HG03196 (cell line): ENCODE results near the gene PPP1R7.

Experiments
- ATAC-seq: cut with Tn5 transposase; IDR thresholded peaks from one replicate; pipeline ENCODE4 v1.9.1; 2021; ENCODE audit not compliant: unreplicated experiment

The PPP1R7 gene

GRCh38 chr2:241120440-241120839 lies 29.8 kb upstream of the PPP1R7 start:
- ATAC-seq, result no peak

DNA sequence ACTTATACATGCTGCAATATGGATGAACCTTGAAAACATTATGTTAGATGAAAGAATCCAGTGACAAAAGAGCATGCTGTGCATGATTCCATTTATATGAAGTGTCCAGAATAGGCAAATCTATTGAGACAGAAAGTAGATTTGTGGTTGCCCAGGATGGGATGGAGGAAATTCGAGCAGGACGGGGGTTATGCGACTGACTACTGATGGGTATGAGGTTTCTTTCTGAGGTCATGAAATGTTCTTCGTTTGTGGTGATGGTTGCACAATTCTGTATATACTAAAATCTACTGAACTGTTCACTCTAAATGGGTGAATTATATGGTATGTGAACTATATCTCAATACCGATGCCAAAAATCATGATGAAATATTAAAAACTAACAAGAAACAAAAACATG lies 29.3 kb upstream of the PPP1R7 start:
- no peak for ATAC-seq

DNA sequence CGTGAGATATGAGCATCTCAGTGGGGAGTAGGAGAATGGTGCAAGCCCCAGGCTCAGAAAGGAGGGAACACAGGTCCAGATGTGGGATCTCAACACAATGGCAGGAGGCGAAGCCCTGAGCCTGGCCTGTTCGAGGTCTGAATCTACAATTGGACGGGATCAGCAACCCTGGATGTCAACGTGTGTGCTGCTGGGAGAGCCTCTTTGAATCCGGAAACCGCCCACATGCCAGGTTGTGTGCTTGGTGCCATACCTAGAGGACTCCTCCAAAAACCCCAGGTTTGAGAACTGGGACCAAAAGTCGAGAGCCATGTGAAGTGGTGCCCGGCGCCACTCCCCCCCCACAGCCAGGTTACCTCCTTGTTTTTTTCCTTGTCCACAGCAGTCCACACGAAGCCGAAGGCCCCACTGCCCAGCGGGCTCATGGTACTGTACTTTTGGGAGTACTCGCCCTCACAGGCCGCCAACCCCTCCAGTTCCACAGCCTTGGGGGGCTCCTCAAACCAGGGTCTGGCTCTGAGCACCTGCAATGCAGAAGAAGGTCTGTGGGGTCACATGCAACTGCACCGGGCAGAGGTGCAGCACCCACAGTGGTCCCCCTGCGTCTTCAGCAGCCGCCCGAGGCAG lies 27.8 kb upstream of the PPP1R7 start:
- ATAC-seq, result no peak

DNA sequence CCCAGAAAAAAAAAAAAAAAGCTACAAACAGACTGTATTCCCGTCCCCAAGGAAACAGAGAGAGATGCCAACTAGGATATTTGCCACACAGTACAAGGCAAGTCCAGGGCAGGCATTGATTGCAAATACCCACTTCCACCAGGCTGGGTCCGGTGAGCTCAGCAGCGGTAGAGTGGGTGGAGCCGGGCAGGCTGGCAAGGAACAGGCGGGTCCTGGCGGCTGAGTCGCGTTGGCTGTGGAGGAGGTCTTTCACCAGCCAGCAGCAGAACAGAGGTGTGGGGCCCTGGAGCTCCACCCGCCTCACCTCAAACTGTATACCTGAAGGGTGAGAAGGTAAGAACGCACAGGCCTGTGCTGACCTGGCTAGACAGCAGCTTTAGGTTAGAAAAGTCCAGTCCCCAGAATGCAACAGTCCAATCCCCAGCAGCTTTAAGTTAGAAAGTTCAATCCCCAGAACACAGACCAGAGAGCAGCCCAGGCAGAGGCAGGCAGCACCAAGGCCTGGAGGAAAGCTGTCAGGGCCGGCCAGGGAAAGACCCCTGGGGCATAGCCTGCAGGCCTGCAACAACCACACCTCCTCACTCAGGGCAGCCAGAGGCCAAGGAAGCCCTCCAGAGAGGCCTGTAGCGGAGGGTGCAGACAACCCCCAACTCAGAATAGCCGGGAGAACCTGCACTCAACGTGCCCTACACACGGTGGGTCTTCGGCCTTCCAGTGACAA lies 26.3 kb upstream of the PPP1R7 start:
- no peak for ATAC-seq

GRCh38 chr2:241125626-241126025 lies 24.6 kb upstream of the PPP1R7 start:
- no peak for ATAC-seq

DNA sequence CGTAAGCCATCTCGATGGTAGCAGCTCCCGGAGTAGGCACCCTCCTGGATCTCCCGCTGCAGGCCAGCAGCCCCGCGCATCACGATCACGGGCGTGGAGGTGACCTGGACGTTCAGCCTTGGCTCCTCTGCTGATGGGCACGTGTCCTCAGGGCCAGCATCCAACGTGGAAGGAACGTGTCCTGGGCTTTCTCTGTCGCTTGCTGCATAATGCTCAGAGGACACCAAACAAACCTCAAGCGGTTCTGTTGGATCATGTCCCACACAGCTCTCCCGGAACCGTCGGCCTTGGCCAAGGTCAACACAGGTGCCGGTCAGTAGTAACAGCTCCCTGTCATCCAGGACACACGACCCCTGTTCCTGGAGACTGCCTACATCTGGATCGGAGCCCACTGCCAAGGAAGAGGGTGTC lies 24.1 kb upstream of the PPP1R7 start:
- ATAC-seq, result no peak

- no peak for ATAC-seq
Measured at GRCh38 chr2:241126771-241127202, 23.5 kb upstream of the PPP1R7 start.

DNA sequence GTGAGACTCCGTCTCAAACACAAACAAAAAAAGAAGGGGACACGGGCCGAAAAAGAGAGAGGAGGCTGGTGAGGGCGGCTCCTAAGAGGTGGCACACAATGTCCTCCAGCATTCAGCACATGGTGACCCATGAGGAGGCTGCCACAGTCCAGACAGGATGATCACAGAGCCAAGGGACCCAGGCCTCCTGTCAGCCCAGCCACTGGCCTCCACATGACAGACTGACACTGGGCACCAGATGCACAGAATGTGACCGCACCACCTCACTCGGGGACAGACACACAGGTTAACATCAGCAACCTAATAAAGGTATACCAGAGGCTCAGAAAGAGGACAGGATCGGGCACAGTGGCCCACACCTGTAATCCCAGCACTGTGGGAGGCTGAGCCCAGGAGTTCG lies 22.0 kb upstream of the PPP1R7 start:
- no peak for ATAC-seq

- ATAC-seq, result no peak
Measured at GRCh38 chr2:241129086-241129871, 21.0 kb upstream of the PPP1R7 start.

GRCh38 chr2:241130316-241130715 lies 20.0 kb upstream of the PPP1R7 start:
- no peak for ATAC-seq

DNA sequence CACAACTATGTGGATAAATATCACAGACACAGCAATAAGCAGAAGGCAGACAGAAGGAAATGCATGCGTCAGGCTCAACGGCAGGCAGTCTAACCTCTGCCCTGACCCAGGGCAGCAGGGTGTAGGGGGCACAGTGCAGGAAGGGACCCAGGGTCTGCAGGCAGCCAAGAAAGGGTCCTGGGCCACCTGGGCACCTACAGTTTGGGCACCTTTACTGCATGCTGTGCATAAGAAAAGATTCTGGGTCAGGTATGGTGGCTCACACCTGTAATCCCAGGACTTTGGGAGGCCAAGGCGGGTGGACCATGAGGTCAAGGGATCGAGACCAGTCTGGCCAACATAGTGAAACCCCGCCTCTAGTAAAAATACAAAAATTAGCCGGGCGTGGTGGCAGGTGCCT lies 18.7 kb upstream of the PPP1R7 start:
- no peak for ATAC-seq

DNA sequence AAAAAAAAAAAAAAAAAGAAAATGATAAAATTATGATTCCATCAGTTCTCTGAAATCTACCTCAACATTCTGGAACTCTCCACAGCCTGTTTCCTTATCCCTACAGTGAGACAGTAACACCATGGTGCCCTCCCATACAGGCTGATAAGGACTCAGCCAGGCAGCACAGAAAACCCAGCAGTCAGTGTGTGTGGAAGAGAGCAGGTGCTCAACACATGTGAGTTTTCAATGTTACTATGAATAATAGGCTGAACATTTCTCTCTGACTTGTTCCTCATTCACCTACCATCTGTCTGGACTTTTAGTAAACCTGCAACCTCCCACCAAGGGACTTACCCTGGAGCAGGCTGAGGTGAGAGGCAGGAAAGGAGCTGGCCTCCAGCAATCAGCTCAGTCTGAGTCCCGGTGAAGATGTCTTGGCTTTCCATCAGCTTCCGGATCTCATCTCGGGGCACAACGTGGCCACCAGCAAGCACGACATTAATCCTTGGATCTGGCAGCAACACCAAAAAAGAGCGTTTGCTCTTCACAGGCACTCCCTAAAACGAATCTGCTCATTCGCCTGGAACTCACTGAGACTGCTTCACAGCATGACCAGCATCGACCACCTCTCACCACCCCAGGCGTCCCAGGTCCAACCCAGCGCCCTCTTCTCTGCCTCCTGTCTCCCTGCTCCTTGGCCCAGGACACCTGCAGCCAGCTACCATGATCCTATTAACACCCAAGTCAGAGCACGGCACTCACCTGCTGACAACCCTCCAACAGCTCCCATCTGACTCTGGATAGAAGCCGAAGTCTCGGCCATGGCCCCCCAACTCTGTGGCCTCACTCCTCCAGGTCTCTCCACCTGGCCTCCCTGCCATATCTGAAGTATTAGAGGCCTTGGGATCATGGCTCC lies 17.5 kb upstream of the PPP1R7 start:
- ATAC-seq, result no peak

DNA sequence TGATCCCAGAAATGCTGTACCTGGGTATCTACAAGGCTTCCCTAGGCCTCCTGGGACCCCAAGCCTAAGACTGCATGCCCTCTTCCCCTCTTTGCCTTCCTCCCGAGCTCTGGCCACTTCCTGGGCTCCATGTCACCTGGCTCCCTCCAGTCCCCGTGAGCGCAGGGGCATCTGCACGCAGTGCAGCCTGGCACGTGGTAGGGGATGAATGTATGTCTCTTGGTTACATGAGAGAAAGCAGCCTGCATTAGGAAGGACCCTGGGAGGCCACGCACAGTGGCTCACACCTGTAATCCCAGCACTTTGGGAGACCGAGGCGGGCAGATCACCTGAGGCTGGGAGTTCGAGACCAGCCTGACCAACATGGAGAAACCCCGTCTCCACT lies 16.8 kb upstream of the PPP1R7 start:
- ATAC-seq, result no peak

GRCh38 chr2:241134711-241135110 lies 15.6 kb upstream of the PPP1R7 start:
- ATAC-seq, result no peak

DNA sequence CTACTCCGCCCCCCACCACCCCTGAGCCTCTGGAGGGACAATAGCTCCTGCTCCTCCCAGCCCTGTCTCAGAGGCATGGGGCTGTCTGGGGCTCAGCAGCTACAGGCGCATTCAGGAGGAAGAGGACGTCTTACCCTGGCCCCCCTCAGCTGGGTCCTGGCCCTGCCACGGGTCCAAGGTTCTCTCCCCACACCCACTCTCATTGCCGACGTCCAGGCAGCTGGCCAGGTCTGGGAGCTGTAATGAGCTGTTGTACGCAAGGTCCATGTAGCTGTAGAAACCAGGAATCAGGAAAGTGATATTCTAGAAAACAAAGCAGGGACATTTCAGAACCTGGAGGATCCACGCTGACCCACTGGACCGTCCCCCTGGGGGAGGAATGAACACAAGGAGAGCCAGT lies 14.5 kb upstream of the PPP1R7 start:
- ATAC-seq, result no peak

DNA sequence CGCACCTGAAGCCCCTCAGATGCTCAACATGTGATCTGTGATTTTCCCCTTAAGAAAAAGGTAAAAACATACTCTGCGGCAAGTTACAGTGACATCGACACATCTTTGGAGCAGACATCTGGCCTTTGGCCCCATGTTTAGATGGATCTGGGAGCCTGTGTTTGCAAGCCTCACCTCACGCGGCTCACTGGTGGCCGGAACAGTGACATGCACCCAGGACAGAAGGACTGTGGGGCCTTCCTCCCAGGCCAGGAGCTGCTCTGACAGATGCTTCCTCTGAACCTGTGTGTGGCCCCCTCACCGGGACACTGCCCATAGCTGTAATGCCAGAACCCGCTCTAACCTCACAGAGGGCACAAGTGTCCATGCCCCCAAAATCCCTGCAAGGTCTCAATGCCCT lies 14.1 kb upstream of the PPP1R7 start:
- ATAC-seq, result no peak

DNA sequence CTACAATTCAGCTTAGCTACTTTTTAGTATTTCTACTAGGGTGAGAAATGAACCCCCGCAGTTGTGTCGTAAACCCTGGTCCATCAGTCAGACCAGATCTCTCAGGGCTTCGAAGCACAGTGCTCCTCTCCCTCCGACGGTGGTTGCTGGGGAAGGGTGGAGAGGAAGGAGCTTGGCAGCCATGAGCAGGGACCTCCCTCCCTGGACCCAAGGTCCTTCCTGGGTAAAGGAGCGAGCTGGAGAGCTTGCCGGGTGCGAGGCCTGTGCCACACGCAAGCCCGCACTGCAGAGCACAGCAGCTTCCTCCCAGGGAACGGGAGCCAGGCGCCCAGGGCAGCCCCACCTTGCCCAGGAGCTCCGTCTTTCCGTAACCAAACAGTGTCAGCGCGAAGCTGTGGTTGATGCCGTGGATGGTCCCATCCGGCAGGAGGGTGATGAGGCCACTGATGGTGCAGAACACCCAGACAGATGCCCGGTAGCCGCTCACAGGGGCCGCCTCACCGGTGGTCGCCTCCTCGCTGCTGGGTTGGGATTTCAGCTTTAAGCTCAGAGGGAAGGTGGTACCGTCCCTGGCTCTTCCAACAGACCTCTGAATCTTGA lies 13.5 kb upstream of the PPP1R7 start:
- no peak for ATAC-seq

DNA sequence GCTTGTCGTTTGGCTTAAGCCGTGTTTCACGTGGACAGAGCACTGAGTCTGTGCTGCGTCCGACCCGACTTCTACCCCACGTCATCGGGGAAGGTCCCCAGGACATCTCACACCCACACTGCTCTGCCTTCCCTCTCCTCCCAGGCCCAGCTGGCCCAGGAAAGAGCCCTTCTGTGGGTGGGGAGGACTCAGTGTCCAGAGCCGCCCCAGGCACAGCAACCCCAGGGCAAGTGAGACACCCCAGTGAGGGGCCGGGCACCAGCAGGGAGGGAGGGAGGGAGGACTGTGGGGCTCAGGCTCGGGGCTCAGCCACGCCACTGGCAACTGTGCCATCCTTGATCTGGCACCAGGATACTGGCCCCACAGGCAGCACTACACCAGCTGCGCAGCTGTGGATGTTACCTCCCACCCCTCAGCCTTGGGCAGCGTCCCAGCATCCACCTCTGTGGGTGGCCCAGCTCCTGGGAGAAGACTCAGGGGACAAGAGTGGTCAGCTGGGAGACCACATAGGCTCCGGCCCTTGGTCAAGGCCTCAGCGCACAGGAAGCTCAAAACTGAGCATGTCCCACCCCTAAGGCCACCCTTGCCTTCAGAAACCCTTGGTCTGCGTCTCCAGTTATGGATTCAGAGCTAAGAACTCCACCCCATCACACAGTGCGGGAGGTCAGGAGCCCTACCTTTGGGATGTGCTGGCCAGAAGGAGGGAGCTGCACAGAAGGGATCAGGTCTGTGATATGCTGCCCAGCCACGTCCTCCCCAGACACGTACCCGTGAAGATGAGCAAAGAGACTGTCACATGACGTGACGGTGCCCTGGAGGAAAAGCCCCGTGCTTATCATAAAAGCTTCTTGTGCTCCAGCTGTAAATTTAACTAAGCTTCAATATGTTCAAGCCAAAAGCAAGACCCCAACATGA lies 12.7 kb upstream of the PPP1R7 start:
- ATAC-seq, result no peak

DNA sequence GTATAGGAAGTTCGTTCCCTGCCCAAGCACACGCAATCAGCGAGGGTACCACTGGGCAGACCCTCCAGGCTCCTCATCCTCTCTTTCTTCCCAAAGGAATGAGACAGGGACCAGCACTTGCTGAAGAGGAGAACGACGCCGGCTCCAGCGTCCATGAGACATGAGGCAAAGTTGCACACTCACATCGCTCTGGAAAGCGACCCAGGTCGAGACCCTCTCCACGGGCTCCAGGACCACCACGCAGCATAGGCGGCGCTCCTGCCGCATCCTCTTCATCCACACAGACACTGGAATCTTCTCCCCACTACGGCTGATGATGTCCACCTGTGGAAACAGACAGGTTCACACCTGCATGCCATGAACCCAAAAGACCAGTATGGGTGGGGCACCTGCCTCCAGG lies 11.8 kb upstream of the PPP1R7 start:
- ATAC-seq, result no peak
